Measurements from ENCODE around the gene PLAC1. TPM values are rescaled to one million over a fixed set of nuclear protein-coding genes. Genes with fewer than 3 reads are reported as not detected.

PLAC1 gene
- total and polyA plus RNA-seq, 8 donors = 0.07 TPM; not detected in 7

GRCh38 chrX:134654398-134655012 is 3.8 kb downstream of the PLAC1 start:
- Histone ChIP-seq H3K9me3 (no peaks in the 10 kb centered on the region), H3K4me3 (no peak overlapping the region), H3K27me3 (no peaks in the 10 kb centered on the region), H3K27ac (no peak overlapping the region), H3K4me1 (no peaks in the 10 kb centered on the region), H3K36me3 (no peaks in the 10 kb centered on the region)
- DNase-seq (no peak), FAIRE-seq (no peak), ATAC-seq (no peak)
- TF ChIP-seq CTCF (IDR thresholded peaks at IDR 0.05) = no peak
- intact Hi-C loops (cut with DNase I) = no loop called here
- WGBS, 2 donors = 59 to 84% methylated on average over 3 of the region's 3 CpGs

- Histone ChIP-seq H3K27ac (no peak overlapping the region), H3K27me3 (no peaks in the 10 kb centered on the region), H3K4me1 (no peaks in the 10 kb centered on the region), H3K36me3 (no peaks in the 10 kb centered on the region), H3K4me3 (no peak overlapping the region), H3K9me3 (no peaks in the 10 kb centered on the region)
- ATAC-seq (no peak), DNase-seq (no peak), FAIRE-seq (no peak)
- no peak for TF ChIP-seq CTCF (IDR thresholded peaks at IDR 0.05)
- WGBS, 2 donors = 10 to 23% methylated on average over 1 of the region's 1 CpG
- intact Hi-C loops (cut with DNase I) = no loop called here
Observed at GRCh38 chrX:134653835-134654234, 4.4 kb downstream of the PLAC1 start.

GRCh38 chrX:134650701-134651100 is 7.6 kb downstream of the PLAC1 start:
- Histone ChIP-seq H3K4me1 (no peaks in the 10 kb centered on the region), H3K4me3 (no peak overlapping the region), H3K36me3 (no peaks in the 10 kb centered on the region), H3K27ac (no peak overlapping the region), H3K9me3 (no peaks in the 10 kb centered on the region), H3K27me3 (peaks cover 0 to 5% (median 0%) of the 10 kb centered on the region in 4 donors)
- WGBS, 2 donors = 58 to 72% methylated on average over 6 of the region's 6 CpGs
- FAIRE-seq (no peak), ATAC-seq (no peak), DNase-seq (no peak)
- intact Hi-C loops (cut with DNase I) = no loop called here
- TF ChIP-seq CTCF (IDR thresholded peaks at IDR 0.05) = no peak

GRCh38 chrX:134649770-134650169 is 8.5 kb downstream of the PLAC1 start:
- no peaks in the 10 kb centered on the region for H3K4me1 ChIP-seq
- 88 to 89% methylated on average over 4 of the region's 4 CpGs for WGBS, 2 donors
- no peaks in the 10 kb centered on the region for H3K36me3 ChIP-seq
- DNase-seq = no peak
- ATAC-seq = no peak
- no peaks in the 10 kb centered on the region for H3K9me3 ChIP-seq
- intact Hi-C loops (cut with DNase I) = no loop called here
- no peak overlapping the region for H3K27ac ChIP-seq
- no peak overlapping the region for H3K4me3 ChIP-seq
- H3K27me3 ChIP-seq = peaks cover 0 to 5% (median 0%) of the 10 kb centered on the region in 4 donors
- TF ChIP-seq CTCF (IDR thresholded peaks at IDR 0.05) = no peak
- FAIRE-seq = no peak

- no peak overlapping the region for H3K4me3 ChIP-seq
- intact Hi-C loops (cut with DNase I) = no loop called here
- DNase-seq (no peak), FAIRE-seq (no peak), ATAC-seq (no peak)
- no peaks in the 10 kb centered on the region for H3K9me3 ChIP-seq
- WGBS, 2 donors = 53 to 61% methylated on average over 2 of the region's 2 CpGs
- no peaks in the 10 kb centered on the region for H3K4me1 ChIP-seq
- no peak for TF ChIP-seq CTCF (IDR thresholded peaks at IDR 0.05)
- H3K27me3 ChIP-seq = peaks cover 0 to 5% (median 0%) of the 10 kb centered on the region in 4 donors
- H3K27ac ChIP-seq = no peak overlapping the region
- no peaks in the 10 kb centered on the region for H3K36me3 ChIP-seq
Observed at GRCh38 chrX:134647477-134647877, 10.8 kb downstream of the PLAC1 start.
